ENCODE results near the gene C6orf89.

C6orf89 gene, protein sequence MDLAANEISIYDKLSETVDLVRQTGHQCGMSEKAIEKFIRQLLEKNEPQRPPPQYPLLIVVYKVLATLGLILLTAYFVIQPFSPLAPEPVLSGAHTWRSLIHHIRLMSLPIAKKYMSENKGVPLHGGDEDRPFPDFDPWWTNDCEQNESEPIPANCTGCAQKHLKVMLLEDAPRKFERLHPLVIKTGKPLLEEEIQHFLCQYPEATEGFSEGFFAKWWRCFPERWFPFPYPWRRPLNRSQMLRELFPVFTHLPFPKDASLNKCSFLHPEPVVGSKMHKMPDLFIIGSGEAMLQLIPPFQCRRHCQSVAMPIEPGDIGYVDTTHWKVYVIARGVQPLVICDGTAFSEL

DNA sequence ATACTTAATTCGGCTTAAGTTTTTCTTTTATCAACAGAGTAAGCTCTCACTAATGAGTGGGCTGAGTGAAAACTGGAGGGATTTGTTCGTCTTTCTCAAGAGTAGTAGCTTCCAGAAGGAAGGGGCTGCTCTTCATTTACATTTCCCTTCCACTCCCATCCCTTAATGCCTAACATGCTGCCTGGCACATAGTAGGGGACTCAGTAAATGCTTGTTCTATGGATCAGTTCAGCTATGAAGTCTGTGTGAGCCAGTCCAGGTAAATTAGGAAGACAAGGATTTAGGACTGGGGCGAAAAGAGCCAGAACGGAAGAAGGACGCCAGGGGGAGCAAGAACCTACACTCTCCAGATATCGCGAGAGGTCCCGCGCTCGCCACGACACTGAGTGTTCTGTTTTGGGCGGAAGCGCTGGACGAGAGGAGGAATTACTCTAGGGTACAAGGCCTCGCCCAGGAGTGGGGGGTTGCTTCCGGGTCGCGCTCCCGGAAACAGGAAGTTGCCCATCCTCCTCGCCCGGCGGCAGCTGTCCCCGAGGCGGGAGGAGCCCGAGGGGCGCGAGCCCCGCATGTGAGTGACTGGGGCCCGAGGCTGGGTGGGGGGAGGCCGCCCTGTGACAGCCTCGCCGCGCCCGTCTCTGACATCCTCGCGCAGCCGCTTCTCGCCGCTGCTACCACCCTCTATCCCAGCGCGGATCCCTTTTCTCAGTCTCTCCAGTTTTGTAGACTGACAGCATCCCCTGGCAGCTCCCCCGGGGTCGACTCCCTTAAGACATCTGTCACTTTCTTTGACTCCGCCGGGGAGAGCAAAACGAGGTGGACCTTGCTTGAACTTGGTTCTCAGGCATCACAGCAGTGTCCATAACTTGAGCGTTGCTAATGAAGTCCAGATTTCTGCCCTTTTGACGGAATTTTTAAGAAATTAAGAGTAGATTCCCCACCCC is at the start of gene C6orf89:
Gene C6orf89 (plus strand): TSS at position 492 of the 941 bp plus-strand sequence. CDS start 13,493 bp downstream, outside the sequence.
- TF ChIP-seq, protein P1, sequence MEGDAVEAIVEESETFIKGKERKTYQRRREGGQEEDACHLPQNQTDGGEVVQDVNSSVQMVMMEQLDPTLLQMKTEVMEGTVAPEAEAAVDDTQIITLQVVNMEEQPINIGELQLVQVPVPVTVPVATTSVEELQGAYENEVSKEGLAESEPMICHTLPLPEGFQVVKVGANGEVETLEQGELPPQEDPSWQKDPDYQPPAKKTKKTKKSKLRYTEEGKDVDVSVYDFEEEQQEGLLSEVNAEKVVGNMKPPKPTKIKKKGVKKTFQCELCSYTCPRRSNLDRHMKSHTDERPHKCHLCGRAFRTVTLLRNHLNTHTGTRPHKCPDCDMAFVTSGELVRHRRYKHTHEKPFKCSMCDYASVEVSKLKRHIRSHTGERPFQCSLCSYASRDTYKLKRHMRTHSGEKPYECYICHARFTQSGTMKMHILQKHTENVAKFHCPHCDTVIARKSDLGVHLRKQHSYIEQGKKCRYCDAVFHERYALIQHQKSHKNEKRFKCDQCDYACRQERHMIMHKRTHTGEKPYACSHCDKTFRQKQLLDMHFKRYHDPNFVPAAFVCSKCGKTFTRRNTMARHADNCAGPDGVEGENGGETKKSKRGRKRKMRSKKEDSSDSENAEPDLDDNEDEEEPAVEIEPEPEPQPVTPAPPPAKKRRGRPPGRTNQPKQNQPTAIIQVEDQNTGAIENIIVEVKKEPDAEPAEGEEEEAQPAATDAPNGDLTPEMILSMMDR (conservative IDR thresholded peaks at IDR 0.05; ENCODE audit: control insufficient read depth, insufficient read depth, low read depth, low read length) = peak; percentile 83
- H3K4me3 ChIP-seq (ENCODE audit: control insufficient read depth, low read depth, low read length) = peak within 1 kb of the TSS; percentile 96
- peak; percentile 97 for DNase-seq (ENCODE audit: low read depth)

DNA sequence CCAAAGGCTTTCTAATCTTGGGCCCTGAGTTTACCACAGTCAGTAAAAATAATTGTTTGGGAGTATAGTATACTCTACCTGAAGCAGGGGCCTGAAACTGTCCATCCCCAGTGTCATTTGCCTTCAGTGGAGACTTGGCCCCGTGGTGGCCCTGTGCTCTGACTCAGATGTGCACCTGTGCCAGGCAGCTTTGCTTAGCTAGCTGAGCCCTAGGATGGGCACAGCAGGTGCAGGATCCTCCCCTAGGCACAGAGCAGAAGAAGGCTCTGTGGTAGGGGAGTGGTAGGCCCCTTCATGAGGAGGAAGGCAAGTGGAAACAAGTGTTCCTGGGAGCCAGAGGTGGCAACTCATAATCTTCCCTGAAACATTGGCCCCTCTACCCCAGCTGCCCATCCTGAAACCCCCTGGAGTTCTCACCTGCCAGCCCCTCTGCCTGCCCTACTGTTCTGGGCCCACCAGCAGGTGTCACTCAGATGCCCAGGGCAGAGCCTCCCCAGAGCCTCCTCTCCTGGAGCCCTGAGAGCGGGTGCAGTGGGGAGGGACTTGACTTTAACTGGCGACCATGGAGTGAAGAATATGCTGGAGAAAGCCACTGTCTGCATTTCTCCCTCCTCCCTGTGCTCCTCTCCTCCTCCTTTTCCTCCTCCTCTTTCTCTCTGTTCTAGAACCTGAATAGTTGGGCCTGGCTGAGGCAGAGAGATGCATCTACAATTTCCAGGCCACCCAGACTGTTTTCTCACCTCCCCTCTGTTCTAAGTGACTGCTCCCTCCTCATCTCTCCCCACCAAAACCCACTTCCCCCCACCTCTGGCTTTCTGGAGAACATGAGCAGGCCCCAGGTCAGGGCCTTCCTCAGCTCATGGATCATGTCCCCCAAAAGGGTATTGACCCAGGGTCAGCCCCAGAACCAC is 49.4 kb upstream of the C6orf89 start:
- H3K4me3 ChIP-seq (ENCODE audit: control insufficient read depth, low read depth, low read length) = no peak overlapping the region
- TF ChIP-seq, protein P1 (conservative IDR thresholded peaks at IDR 0.05; ENCODE audit: control insufficient read depth, insufficient read depth, low read depth, low read length) = no peak
- no peak for DNase-seq (ENCODE audit: low read depth)

DNA sequence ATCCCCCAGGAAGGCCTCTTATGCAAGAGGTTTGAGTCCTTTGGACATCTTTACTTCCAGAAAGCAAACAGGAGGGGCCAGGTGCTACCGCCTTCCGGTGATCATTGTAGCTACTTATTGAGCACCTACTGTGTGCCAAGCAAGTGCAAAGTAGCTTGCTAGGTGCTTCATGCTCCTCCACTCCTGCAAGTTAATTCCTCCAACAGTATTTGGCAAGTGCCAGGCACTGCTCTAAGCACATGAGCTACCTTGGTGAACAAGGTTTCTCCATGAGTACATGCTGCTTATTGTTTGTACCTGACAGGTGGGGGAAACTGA is 48.8 kb upstream of the C6orf89 start:
- H3K4me3 ChIP-seq (ENCODE audit: control insufficient read depth, low read depth, low read length) = no peak overlapping the region
- DNase-seq (ENCODE audit: low read depth) = no peak
- TF ChIP-seq, protein P1 (conservative IDR thresholded peaks at IDR 0.05; ENCODE audit: control insufficient read depth, insufficient read depth, low read depth, low read length) = no peak

DNA sequence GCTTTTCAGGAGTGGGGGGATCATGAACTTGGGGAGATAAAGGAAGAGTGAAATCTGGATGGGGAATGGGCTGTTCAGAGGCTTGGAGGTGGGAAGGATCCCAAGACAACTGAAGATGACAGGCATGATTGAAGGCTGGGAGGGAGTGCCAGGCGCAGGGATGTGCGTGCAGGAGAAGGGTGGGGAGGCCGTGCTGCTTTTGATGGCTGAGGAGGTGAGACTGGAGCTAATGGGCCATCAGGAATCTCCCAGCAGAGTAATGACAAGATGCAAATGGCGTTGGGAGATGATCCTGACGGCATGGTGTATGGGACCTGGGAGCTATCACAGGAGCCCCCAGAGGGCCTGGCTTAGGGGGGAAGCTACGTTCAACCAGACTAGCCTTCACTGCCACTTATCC is 48.1 kb upstream of the C6orf89 start:
- H3K4me3 ChIP-seq (ENCODE audit: control insufficient read depth, low read depth, low read length) = no peak overlapping the region
- no peak for DNase-seq (ENCODE audit: low read depth)
- TF ChIP-seq, protein P1 (conservative IDR thresholded peaks at IDR 0.05; ENCODE audit: control insufficient read depth, insufficient read depth, low read depth, low read length) = no peak

DNA sequence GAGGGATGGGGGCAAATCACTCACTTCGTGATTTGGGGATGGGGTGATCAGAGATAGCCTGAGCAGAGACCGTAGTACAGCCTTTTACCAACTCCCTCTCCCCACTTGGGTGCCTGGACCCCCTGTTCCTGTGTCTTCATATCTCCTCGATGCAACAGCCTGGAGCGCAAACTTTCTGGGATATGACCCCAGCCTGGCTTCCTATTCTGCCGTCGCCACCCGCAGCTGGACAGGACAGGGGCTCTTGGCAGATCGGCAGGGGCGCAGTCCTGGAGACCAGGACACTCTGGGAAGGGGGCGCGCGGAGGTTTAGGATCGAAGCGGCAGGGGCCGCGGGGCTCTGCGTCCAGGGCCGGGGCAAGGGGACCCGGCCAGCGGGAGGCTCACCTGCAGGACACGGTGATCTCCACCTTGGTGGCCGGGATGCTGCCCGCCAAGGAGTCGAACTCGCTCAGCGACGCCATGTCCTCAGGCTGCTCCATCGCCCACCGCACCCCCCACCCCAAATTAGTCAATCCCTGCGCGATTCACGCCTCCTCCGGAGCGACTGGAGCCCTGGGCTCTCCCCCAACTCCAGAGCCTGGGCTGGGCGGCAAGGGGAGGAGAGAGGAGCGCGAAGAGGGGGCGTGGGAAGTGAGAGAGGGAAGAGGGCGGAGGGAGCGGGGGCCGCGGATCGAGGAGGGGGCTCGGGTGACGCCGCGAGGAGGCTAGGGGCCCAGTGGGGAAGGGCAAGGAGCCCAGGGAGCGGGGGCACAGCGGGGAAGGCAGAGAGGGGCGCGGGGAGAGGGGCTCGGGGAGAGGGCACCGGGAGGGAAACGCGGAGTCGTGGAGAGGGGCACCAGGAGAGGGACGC is 46.6 kb upstream of the C6orf89 start, which contains the start of gene CPNE5:
Gene CPNE5 (minus strand): TSS at position 549 of the 853 bp plus-strand sequence. CDS start 67 bp downstream, at position 482.
- TF ChIP-seq, protein P1 (conservative IDR thresholded peaks at IDR 0.05; ENCODE audit: control insufficient read depth, insufficient read depth, low read depth, low read length) = no peak
- DNase-seq (ENCODE audit: low read depth) = no peak
- peak within 1 kb of the TSS; percentile 27 for H3K4me3 ChIP-seq (ENCODE audit: control insufficient read depth, low read depth, low read length)

All from fibroblast of mammary gland (primary cell).